Adrenal gland (tissue), 5 donors: ENCODE results near the gene ZNF18.
"Not testable (repeated sequence)": the region's sequence is repeated elsewhere in the genome, so short reads cannot be mapped to it uniquely, and the experiment has no call there.

Source experiments
- CTCF ChIP-seq, 6 experiments: fragments of 450-650 bp in 4 of 6; fragments of 200-600 bp in 2 of 6; sonication (generic) in 1 of 6; IDR thresholded peaks; 1 replicate in 5 of 6; 2 replicates in 1 of 6; pipeline versions ENCODE4 v1.5.1 to v1.8.0; 2016 to 2021; ENCODE audit warnings: antibody characterized with exemption in 6 of 6, mild to moderate bottlenecking in 2 of 6, moderate library complexity in 1 of 6
- POLR2A ChIP-seq, 2 donors: fragments of 450-650 bp; IDR thresholded peaks; one replicate each; pipeline ENCODE4 v1.6.1; 2017; ENCODE audit warnings: antibody characterized with exemption in 2 of 2, mild to moderate bottlenecking in 2 of 2, moderate library complexity in 1 of 2
- donor health status: DM: no; HTN: no; CAD: no.

GRCh38 chr17:11949571-11949970, 47.7 kb downstream of the ZNF18 start:
- TF ChIP-seq CTCF, POLR2A (IDR thresholded peaks at IDR 0.05): not testable (repeated sequence)
